HPDE6-E6E7 (cell line): ENCODE measurements around the gene DNAJB4.
A peak's percentile ranks its signal among the peaks of the same experiment; 100 is the strongest.

ENCODE experiments used
- DNase-seq: peaks from one replicate; pipeline ENCODE4 v3.0.0; 2011; ENCODE audit warnings: missing footprints; ENCODE audit errors: extremely low spot score

The DNAJB4 gene

GRCh38 chr1:78036450-78036849 lies 31.7 kb downstream of the DNAJB4 start:
- DNase-seq = no peak

DNA sequence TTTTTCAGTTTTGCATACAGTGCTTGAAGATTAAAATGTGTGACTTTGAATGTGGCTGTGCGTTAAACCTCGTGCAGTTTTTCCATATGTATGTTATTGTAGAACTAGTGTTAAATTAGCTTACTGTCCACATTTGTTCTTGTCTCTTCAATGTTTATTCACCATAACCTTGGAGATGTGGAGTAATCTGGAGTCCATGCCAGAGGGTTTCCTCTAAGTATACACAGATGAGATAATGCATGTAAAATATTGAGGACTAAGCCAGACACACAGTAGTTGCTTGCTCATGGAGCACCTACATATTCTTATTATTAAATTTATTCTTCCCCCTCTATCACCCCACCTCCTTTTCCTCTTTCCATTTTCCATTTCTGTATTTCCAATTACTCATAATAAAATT lies 33.3 kb downstream of the DNAJB4 start:
- no peak for DNase-seq

- no peak for DNase-seq
Observed at GRCh38 chr1:78038491-78038939, 33.8 kb downstream of the DNAJB4 start.

DNA sequence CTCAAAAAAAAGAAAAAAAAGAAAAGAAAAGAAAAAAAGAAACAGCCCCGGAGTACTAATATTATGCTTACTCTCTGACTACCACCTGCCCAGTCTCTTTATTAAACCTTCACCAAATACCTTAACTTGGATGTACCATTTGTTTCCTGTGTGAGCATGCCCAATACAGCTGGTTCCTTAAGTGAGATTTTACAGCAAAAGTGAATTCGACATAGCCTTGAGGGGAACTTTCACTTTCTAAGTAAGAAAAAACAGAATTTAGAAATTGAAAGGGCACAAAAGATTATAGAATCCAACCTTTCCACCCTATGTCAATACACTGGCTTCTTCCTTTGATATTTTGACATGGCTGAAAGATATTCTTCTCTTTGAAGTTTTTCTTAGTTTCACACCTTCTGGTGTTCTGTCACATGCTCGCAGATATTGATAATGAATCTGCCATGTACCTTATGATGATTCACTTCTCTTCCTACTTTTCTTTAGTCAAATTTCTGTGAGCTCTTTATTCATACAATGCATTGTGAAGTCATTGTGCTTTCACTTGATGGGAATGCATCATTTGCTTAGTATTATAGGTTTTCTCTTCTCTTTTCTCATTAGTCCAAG lies 35.8 kb downstream of the DNAJB4 start:
- DNase-seq = no peak

DNA sequence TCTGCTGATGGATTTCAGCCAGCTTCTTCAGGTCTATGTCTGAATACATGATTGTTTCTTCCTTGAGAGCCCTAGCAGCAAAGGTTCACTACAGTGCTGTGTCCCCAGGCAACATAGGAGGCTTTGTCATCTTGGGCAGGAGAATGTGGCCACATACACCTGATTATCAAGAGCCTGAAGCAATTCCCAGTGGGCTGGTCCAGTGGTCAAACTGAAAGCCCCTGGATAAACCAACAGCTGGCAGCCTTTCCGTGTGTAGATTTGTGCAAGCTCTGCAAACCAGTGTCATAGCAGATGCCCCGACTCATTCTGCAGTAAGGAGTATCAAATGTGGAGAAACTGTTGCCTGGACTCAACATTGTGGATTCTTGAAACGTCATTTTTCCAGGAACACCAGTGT lies 38.7 kb downstream of the DNAJB4 start:
- DNase-seq = no peak

- no peak for DNase-seq
Observed at GRCh38 chr1:78044796-78045562, 40.2 kb downstream of the DNAJB4 start.

- DNase-seq = no peak
Observed at GRCh38 chr1:78045563-78045925, 40.8 kb downstream of the DNAJB4 start.

DNA sequence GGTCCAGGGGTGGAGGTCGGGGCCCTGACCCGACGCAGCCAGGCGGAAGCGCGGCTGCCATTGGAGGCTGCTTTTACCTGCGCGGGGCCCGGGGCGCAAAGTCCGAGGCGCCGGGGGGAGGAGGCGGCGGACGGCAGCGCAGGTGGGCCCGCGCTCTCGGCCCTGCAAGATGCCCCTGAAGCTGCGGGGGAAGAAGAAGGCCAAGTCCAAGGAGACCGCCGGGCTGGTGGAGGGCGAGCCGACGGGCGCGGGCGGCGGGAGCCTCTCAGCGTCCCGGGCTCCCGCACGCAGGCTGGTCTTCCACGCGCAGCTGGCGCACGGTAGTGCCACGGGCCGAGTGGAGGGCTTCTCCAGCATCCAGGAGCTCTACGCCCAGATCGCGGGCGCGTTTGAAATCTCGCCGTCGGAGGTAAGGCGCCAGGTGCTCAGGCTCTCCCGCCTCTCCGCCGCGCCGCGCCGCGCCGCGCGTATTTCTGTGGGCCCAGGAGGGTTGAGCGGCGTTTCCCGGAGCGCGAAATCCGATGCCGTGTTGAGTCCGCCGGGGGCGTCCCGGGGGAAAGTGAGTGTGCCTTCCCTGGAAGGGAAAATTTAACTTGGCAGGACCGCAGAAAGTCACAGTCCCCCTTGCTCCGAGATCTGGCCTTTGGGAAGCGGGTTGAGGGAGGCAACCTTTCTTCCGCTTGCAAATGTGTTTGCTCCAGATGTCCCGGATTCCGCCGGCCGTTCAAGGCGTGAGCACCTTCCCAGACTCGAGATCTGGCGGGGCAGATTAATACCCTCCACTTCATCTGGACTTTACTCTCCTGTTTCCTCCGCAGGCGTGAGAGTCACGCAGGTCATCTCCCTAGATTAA lies 41.4 kb downstream of the DNAJB4 start, which contains the start of gene GIPC2:
Gene GIPC2, plus strand, starts transcription at position 41 of the 853 bp plus-strand sequence. Its CDS starts 129 bp downstream, at position 170.
- DNase-seq = no peak

DNA sequence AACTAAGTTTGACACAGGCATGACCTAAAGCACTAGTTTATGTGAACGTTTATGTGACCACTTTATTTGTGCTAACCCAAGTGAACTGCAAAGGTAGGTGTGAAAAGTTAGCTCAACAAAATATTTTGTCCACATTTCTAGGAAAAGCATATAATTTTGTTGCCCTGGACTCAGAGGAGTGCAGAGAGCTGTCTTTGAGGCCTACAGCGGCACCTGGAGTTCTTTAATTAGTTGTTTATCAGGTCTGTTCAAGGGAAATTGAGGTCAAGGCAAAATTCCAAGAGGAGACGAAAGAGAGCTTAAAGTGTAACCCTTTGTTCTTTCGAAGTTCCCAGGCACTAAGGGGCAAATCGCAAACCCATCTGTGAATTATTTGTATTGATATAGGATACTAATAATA lies 42.4 kb downstream of the DNAJB4 start:
- DNase-seq = no peak

DNA sequence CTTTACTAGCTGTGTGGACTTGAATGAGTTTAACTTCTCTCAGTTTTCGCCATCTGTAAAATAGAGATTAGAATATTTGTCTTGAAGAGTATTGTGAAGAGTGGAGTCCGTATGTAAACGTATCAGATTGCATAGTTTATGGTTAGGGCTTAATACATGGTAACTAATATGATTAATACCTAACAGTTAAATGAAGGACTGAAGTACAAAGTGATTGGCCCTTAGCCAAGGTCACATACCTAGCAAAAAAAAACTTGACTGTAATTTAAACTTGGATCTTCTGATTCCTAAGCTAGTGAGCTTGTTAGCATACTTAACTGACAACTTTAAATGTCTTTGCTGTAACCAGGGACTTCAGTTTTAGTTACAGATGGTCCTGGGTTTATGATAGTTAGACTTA lies 42.9 kb downstream of the DNAJB4 start:
- no peak for DNase-seq

- DNase-seq = no peak
Observed at GRCh38 chr1:78048446-78048845, 43.7 kb downstream of the DNAJB4 start.

DNA sequence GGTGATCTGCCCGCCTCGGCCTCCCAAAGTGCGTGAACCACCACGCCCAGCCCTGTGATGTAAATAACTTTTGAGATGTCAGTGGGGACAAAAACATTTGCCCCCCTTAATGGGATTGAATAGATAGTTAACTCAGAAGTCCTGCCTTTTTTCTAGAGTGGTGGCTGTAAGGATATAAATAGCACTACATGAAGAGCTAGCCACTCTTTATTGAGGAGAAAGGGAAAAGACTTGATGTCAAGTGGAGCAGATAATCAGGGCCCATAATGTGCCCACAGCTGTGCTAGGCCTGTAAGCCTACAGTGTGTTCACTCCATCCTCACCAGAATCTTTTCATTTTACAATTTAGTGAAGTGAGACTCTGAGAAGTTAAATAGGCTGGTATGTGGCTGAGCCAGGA lies 44.7 kb downstream of the DNAJB4 start:
- no peak for DNase-seq

GRCh38 chr1:78051005-78051404 lies 46.3 kb downstream of the DNAJB4 start:
- no peak for DNase-seq

- no peak for DNase-seq
Observed at GRCh38 chr1:78052685-78053405, 48.1 kb downstream of the DNAJB4 start.

- no peak for DNase-seq
Observed at GRCh38 chr1:78053498-78053897, 48.8 kb downstream of the DNAJB4 start.

GRCh38 chr1:78054559-78054958 lies 49.8 kb downstream of the DNAJB4 start:
- no peak for DNase-seq

DNA sequence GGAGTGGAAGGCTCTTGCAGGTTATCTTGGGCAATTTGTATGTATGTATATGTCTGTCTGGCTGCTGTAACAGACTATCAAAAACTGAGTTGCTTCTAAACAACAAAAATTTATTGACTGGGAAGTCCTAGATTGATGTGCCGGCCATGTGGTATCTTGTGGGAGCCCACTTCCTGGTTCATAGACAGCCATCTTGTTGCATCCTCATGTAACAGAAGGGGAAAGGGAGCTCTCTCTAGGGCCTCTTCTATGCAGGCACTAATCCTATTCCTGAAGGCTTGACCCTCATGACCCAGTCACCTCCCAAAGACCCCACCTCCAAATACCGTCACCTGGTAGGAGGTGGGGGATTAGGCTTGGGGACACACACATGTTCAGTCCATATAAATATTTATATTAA lies 50.2 kb downstream of the DNAJB4 start:
- DNase-seq = no peak

- no peak for DNase-seq
Observed at GRCh38 chr1:78055565-78056132, 50.9 kb downstream of the DNAJB4 start.

- no peak for DNase-seq
Observed at GRCh38 chr1:78058670-78059069, 53.9 kb downstream of the DNAJB4 start.

DNA sequence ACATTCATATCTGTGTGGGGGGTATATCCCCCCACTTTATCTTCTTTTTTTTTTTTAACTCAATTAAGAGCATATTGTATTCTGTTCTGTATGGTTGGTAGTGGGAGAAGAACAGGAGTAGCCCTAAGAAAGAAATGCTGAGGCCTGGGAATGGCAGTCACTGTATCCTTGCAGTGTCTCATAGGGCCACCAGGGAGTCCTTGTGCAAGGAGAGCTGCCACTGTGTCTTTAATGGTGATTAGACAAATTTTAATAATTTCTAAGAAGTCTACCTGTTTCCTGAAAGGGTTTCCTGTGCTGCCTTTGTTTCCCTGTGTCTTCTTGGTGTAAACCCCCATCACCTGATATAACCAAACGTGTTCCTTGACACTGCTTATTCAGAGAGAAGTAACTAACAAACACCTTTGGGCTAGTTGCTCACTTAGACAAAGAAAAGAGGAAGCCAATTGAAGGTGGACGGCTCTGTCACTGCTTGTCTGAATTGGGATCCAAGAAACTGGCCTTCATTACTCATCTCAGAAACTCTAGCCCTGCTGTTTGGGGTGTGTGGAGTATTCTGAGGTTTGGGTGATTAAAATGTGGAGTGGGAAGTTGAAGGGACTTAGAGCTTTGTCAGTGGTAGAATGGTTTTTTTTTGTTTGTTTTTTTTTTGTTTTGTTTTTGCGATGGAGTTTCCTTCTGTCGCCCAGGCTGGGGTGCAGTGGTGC lies 56.3 kb downstream of the DNAJB4 start:
- peak; percentile 47 for DNase-seq
